OCI-LY7 (cell line): ENCODE results near the gene NAT16. TPM values are rescaled to one million over a fixed set of nuclear protein-coding genes. Genes with fewer than 3 reads are reported as not detected.
A peak's percentile ranks its signal among the peaks of the same experiment; 100 is the strongest.

Source experiments
- BruUV-seq: library from RNA; stranded (reverse); fragments of 400-500 nt; replicated peaks from 2 replicates; lab custom pipeline; 2021; lab: Mats Ljungman, UMichigan
- CTCF ChIA-PET: fragments of 300-600 bp; sonication (Branson Sonifier 250); formaldehyde crosslinking; loops from one replicate; lab custom pipeline; 2022; ENCODE audit warnings: antibody characterized with exemption; ENCODE audit not compliant: unreplicated experiment; lab: Charles Lee
- POLR2A ChIA-PET: fragments of 300-600 bp; sonication (Branson Sonifier 250); formaldehyde crosslinking; loops from one replicate; lab custom pipeline; 2022; ENCODE audit warnings: antibody characterized with exemption; lab: Charles Lee
- DNase-seq: peaks from one replicate; pipeline ENCODE4 v3.0.0-alpha.2; 2015; ENCODE audit warnings: low spot score
- H2AFZ ChIP-seq: fragments of 200-600 bp; sonication (generic), shearing (Covaris generic); 2 replicates; pipeline ENCODE4 v1.6.1; 2014; ENCODE audit warnings: mild to moderate bottlenecking, antibody characterized with exemption, low read length, moderate library complexity
- H3K27ac ChIP-seq: fragments of 200-600 bp; sonication (generic); 2 replicates; pipeline ENCODE4 v1.5.1; 2014; ENCODE audit warnings: mixed run types, low read depth, mild to moderate bottlenecking, moderate library complexity, low read length, inconsistent platforms; ENCODE audit not compliant: poor library complexity, severe bottlenecking
- H3K36me3 ChIP-seq: fragments of 200-600 bp; sonication (generic); 2 replicates; pipeline ENCODE4 v1.6.1; 2014; ENCODE audit warnings: mild to moderate bottlenecking, antibody characterized with exemption, low read length, moderate library complexity, mixed read lengths; ENCODE audit not compliant: insufficient read depth
- H3K4me1 ChIP-seq: fragments of 200-600 bp; sonication (generic); 2 replicates; pipeline ENCODE4 v1.5.1; 2014; ENCODE audit warnings: mild to moderate bottlenecking, low read length; ENCODE audit not compliant: insufficient read depth, poor library complexity, severe bottlenecking
- H3K4me2 ChIP-seq: fragments of 200-600 bp; sonication (generic); 2 replicates; pipeline ENCODE4 v1.6.1; 2014; ENCODE audit warnings: mild to moderate bottlenecking, low read length
- H3K4me3 ChIP-seq: fragments of 200-600 bp; sonication (generic); 2 replicates; pipeline ENCODE4 v1.5.1; 2014; ENCODE audit warnings: mild to moderate bottlenecking, low read depth, low read length; ENCODE audit not compliant: poor library complexity, severe bottlenecking
- H3K79me2 ChIP-seq: fragments of 200-600 bp; sonication (generic); 2 replicates; pipeline ENCODE4 v1.6.1; 2016; ENCODE audit warnings: low read depth, mild to moderate bottlenecking, low read length, moderate library complexity, mixed read lengths; ENCODE audit not compliant: insufficient read depth
- H3K9me2 ChIP-seq: fragments of 200-600 bp; sonication (generic); 2 replicates; pipeline ENCODE4 v1.6.1; 2016; ENCODE audit warnings: mild to moderate bottlenecking, low read length, mixed read lengths; ENCODE audit not compliant: insufficient read depth
- H3K9me3 ChIP-seq: fragments of 200-600 bp; sonication (generic); 2 replicates; pipeline ENCODE4 v1.6.1; 2014; ENCODE audit warnings: mild to moderate bottlenecking, mixed run types, low read length, mixed read lengths
- H4K20me1 ChIP-seq: fragments of 200-600 bp; sonication (generic); 2 replicates; pipeline ENCODE4 v1.6.1; 2014; ENCODE audit warnings: mild to moderate bottlenecking, antibody characterized with exemption, low read length, moderate library complexity, mixed read lengths; ENCODE audit not compliant: insufficient read depth
- CTCF ChIP-seq: fragments of 200-600 bp; sonication (generic); conservative IDR thresholded peaks from 2 replicates; pipeline ENCODE4 v1.5.1; 2014; ENCODE audit warnings: mild to moderate bottlenecking, antibody characterized with exemption, low read length, moderate library complexity, mixed read lengths
- EZH2phosphoT487 ChIP-seq: fragments of 200-600 bp; sonication (generic); IDR thresholded peaks from 2 replicates; pipeline ENCODE4 v1.6.1; 2018; ENCODE audit warnings: low read depth, borderline replicate concordance, mild to moderate bottlenecking, mixed run types, antibody characterized with exemption, low read length, moderate library complexity, mixed read lengths
- intact Hi-C: fragments of 100-400 bp; cut with micrococcal nuclease; formaldehyde crosslinking; loops from one replicate; pipeline ENCODE4 v1.10.0; 2022; ENCODE audit not compliant: unreplicated experiment
- total RNA-seq, 2 experiments: library from RNA; depleted of rRNA in 1 of 2; stranded (reverse); fragments of >200 nt in 1 of 2; shearing (Covaris generic) in 1 of 2; gene quantifications; 2 replicates each; pipeline ENCODE4 v1.2.3, GENCODE V29; 2014 to 2022

The NAT16 gene
- total RNA-seq, 2 experiments from 2014 or later, result 0.22 TPM; not detected in 1

DNA sequence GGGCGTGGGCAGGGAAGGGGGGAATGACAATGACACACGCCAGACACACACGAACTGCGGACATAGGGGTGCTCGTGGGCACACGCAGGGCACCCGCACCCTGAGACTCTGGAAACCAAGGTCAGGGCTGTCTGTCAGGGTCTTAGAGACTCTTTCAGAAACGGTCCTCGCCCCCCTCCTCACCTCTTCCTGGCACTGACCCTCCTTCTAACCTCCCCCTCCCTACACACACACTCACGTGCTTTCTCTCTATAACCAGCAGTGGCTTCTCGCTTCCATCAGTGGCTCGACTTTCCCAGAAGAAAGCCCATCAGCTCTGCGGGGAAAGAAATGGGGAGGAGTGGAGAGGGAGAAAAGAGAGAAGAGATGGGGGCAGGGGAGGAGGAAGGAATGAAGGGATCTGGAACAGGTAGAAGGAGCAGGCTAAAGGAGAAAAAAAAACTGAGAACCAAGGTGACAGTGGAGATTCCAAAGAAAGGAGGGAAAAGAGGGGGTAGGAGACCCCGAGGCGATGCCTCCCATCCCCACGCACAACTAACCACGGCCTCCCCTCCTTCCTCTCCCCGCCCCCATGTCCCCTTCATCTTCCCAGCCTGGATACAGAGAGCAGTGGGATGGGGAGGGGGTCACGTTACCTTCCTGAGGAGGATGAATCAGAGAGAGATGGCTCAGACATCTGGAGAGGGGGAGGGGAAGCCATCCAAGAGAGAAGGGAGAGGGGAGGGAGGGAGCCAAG, 13.0 kb downstream of the NAT16 start:
- no peaks in the 10 kb centered on the region for H3K79me2 ChIP-seq
- no peak overlapping the region for H3K4me2 ChIP-seq
- no peak overlapping the region for H3K27ac ChIP-seq
- H3K9me2 ChIP-seq, result no peaks in the 10 kb centered on the region
- H4K20me1 ChIP-seq, result no peaks in the 10 kb centered on the region
- H3K36me3 ChIP-seq, result no peaks in the 10 kb centered on the region
- intact Hi-C loops, result no loop called here
- peaks cover 25% of the 10 kb centered on the region for H3K4me1 ChIP-seq
- ChIA-PET POLR2A (no interaction called here), CTCF (no interaction called here)
- H3K4me3 ChIP-seq, result no peak overlapping the region
- BruUV-seq, result no TSS peak
- no peak for TF ChIP-seq EZH2phosphoT487
- no peak for TF ChIP-seq CTCF
- no peak for DNase-seq
- no peaks in the 10 kb centered on the region for H3K9me3 ChIP-seq
- H2AFZ ChIP-seq, result no peak overlapping the region

DNA sequence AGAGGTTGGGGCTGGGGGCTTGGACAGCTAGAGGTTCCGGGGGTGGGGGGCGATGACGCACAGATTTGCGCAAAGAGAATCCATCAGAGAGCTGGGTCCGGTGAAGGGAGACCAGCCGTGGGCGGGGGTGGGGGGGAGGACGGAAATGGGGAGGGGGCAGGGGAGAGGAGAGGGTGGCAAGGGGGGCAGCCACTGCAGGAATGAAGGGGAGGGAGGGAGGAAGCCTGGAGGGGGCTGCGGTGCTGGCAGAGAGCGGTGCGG, 13.5 kb downstream of the NAT16 start:
- CTCF ChIA-PET, result no interaction called here
- intact Hi-C loops, result no loop called here
- H3K4me2 ChIP-seq, result no peak overlapping the region
- no peak overlapping the region for H2AFZ ChIP-seq
- no peaks in the 10 kb centered on the region for H3K9me3 ChIP-seq
- peaks cover 21% of the 10 kb centered on the region for H3K4me1 ChIP-seq
- no peak for DNase-seq
- H3K4me3 ChIP-seq, result no peak overlapping the region
- no peak overlapping the region for H3K27ac ChIP-seq
- no peaks in the 10 kb centered on the region for H3K79me2 ChIP-seq
- H3K36me3 ChIP-seq, result no peaks in the 10 kb centered on the region
- H4K20me1 ChIP-seq, result no peaks in the 10 kb centered on the region
- TF ChIP-seq EZH2phosphoT487 (no peak), CTCF (no peak)
- POLR2A ChIA-PET, result no interaction called here
- no TSS peak for BruUV-seq
- no peaks in the 10 kb centered on the region for H3K9me2 ChIP-seq

DNA sequence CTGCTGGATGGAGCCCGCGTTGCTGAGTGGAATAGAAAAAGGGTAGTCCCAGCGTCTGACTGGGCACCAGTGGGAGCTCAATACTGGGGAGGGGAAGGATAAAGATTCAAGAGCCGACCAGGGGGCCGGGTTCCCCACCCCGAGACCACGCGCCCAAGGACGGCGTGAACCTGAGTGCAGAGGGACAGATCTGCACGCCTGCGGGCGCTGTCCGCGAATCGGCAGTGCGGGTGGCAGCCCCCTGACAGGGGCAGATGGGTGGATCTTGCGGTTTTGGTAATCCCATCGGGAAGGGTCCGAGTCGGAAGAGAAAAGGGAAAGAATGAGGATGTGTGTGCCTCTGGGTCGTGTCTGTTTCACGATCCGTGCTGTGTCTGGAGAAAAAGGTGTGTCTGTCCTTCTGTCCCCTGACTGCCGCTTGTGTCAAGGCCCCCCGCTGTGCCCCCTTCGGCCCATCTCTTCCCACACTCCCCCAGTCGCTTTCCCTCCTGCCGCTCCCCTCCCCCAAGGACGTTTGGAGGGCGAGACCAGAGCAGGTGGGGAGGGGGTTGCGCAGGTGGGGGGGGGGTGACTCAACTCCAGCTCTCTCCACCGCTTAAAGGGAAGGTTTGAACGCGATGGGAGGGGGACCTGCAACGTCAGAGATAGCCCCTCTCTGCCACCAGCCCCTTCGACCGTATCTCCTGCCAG, 14.0 kb downstream of the NAT16 start:
- Histone ChIP-seq H3K79me2 (no peaks in the 10 kb centered on the region), H3K9me3 (no peaks in the 10 kb centered on the region), H3K4me2 (peak overlapping the region; percentile 11; the same call in 1 of the 2 replicates), H4K20me1 (no peaks in the 10 kb centered on the region), H2AFZ (no peak overlapping the region), H3K36me3 (no peaks in the 10 kb centered on the region), H3K4me1 (peaks cover 16% of the 10 kb centered on the region), H3K27ac (no peak overlapping the region), H3K9me2 (no peaks in the 10 kb centered on the region), H3K4me3 (no peak overlapping the region)
- BruUV-seq, result no TSS peak
- CTCF ChIA-PET, result no interaction called here
- TF ChIP-seq EZH2phosphoT487, result no peak
- POLR2A ChIA-PET, result interaction anchor here (0.6 kb wide), 1 partner anchor 10 kb away, joined by 3 read pairs; no protein-coding TSS in a partner anchor
- intact Hi-C loops, result no loop called here
- DNase-seq, result no peak
